Posterior vena cava (tissue), 2 donors: ENCODE measurements around the gene SUPT20HL2. TPM values are rescaled to one million over a fixed set of nuclear protein-coding genes. Genes with fewer than 3 reads are reported as not detected.
"Not testable (repeated sequence)": the region's sequence is repeated elsewhere in the genome, so short reads cannot be mapped to it uniquely, and the experiment has no call there.

ENCODE experiments used
- DNase-seq: peaks from one replicate; pipeline ENCODE4 v3.0.0-alpha.2; 2020; ENCODE audit warnings: low spot score
- intact Hi-C, 2 donors: fragments of 100-400 bp; cut with DNase I; formaldehyde crosslinking; loops; one replicate each; pipeline versions ENCODE4 v1.14.1 to v1.14.2; 2022 to 2023
- total RNA-seq, 2 donors: library from RNA; stranded (reverse); fragmentation: NEBNext Ultra II Directional; extraction: Animal tissue kit (Norgen Biotek cat#: 25700); gene quantifications; one replicate each; pipeline ENCODE4 v1.2.1, GENCODE V29; 2021
- donor health status: DM: yes; HTN: yes; CAD: no.
- donor health status: DM: yes; HTN: yes; CAD: no.

Gene SUPT20HL2
- total RNA-seq, 2 donors from 2014 or later, result 0.76 to 1.9 TPM

- intact Hi-C loops, DNase-seq: not testable (repeated sequence)
Measured at GRCh38 chrX:24311507-24312248, 2.2 kb downstream of the SUPT20HL2 start.

GRCh38 chrX:24310916-24311315 is 3.0 kb downstream of the SUPT20HL2 start:
- DNase-seq, intact Hi-C loops: not testable (repeated sequence)

GRCh38 chrX:24309580-24310374 is 4.1 kb downstream of the SUPT20HL2 start:
- intact Hi-C loops, DNase-seq: not testable (repeated sequence)

GRCh38 chrX:24308803-24309202 is 5.1 kb downstream of the SUPT20HL2 start:
- intact Hi-C loops, DNase-seq: not testable (repeated sequence)

- intact Hi-C loops, result no loop called here
- DNase-seq, result no peak
Measured at GRCh38 chrX:24306440-24306839, 7.4 kb downstream of the SUPT20HL2 start.

- no peak for DNase-seq
- intact Hi-C loops, result no loop called here
Measured at GRCh38 chrX:24305905-24306304, 8.0 kb downstream of the SUPT20HL2 start.

- no peak for DNase-seq
- intact Hi-C loops, result no loop called here
Measured at GRCh38 chrX:24301806-24302205, 12.1 kb downstream of the SUPT20HL2 start.

- no peak for DNase-seq
- intact Hi-C loops, result no loop called here
Measured at GRCh38 chrX:24301060-24301459, 12.8 kb downstream of the SUPT20HL2 start.

- intact Hi-C loops, result no loop called here
- DNase-seq, result no peak
Measured at GRCh38 chrX:24298191-24298590, 15.7 kb downstream of the SUPT20HL2 start.

- DNase-seq, result peak; percentile 84
- intact Hi-C loops, result loop anchor here in 1 of 2 donors (5.0 kb wide), 1 partner anchor 142 kb away; no protein-coding TSS in a partner anchor
Measured at GRCh38 chrX:24294619-24295018, 19.2 kb downstream of the SUPT20HL2 start.

GRCh38 chrX:24293412-24293811 is 20.5 kb downstream of the SUPT20HL2 start:
- intact Hi-C loops, result loop anchor here in 1 of 2 donors (5.0 kb wide), 1 partner anchor 141 kb away; no protein-coding TSS in a partner anchor
- DNase-seq, result no peak

GRCh38 chrX:24292353-24292752 is 21.5 kb downstream of the SUPT20HL2 start:
- no peak for DNase-seq
- intact Hi-C loops, result loop anchor here in 1 of 2 donors (5.0 kb wide), 1 partner anchor 140 kb away; no protein-coding TSS in a partner anchor

GRCh38 chrX:24285082-24285481 is 28.8 kb downstream of the SUPT20HL2 start:
- DNase-seq, result no peak
- intact Hi-C loops, result no loop called here

GRCh38 chrX:24283127-24283794 is 30.6 kb downstream of the SUPT20HL2 start:
- intact Hi-C loops, result no loop called here
- DNase-seq, result no peak

- intact Hi-C loops, result no loop called here
- no peak for DNase-seq
Measured at GRCh38 chrX:24282381-24283126, 31.3 kb downstream of the SUPT20HL2 start.

GRCh38 chrX:24277405-24277804 is 36.5 kb downstream of the SUPT20HL2 start:
- DNase-seq, result no peak
- intact Hi-C loops, result no loop called here

GRCh38 chrX:24276015-24276414 is 37.9 kb downstream of the SUPT20HL2 start:
- intact Hi-C loops, result no loop called here
- DNase-seq, result no peak

- no peak for DNase-seq
- intact Hi-C loops, result no loop called here
Measured at GRCh38 chrX:24271262-24271661, 42.6 kb downstream of the SUPT20HL2 start.

GRCh38 chrX:24268786-24269185 is 45.1 kb downstream of the SUPT20HL2 start:
- DNase-seq, result no peak

More at GRCh38 chrX:24268786-24269185, 45.1 kb downstream of the SUPT20HL2 start:
- intact Hi-C loops, result no loop called here
